ENCODE data around the gene VAPB. TPM values are rescaled to one million over a fixed set of nuclear protein-coding genes. Genes with fewer than 3 reads are reported as not detected.

Gene VAPB
- total RNA-seq (2014; rRNA removed; shearing (Covaris generic)) = 44.1 and 51.0 TPM in 2 replicates

DNA sequence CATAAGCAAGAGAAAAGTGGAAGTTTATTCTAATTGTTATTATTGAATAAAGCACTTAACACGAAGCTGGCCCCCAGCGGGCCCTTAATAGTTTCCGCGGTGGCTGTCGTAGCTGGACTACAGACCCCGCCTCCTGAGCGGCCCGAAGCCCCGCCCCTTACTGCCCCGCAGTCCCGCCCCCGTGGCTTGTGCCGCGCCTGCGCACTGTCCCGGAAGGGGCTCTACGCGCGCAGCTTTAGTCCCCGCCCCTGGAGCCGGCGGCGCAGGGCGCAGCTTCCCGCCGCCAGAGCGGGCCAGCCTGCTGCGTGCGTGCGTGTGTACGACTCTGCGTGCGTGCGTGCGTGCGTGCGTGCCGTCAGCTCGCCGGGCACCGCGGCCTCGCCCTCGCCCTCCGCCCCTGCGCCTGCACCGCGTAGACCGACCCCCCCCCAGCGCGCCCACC lies at the start of gene VAPB:
TSS of gene VAPB (plus strand) at position 348 of the 442 bp plus-strand sequence. CDS start 231 bp downstream, outside the sequence.
- no peaks in the 10 kb centered on the region for H3K9me3 ChIP-seq (replicated peaks)
- H3K27me3 ChIP-seq = no peaks in the 10 kb centered on the region
- H3K4me3 ChIP-seq = peak within 1 kb of the TSS; percentile 94
- H3K36me3 ChIP-seq = peaks cover 35% of the 10 kb centered on the region
- DNase-seq = peak; percentile 98 to 99
- H3K4me1 ChIP-seq = peaks cover 12% of the 10 kb centered on the region; the same call in 1 of the 2 replicates
- H3K27ac ChIP-seq = peak within 1 kb of the TSS; percentile 73

DNA sequence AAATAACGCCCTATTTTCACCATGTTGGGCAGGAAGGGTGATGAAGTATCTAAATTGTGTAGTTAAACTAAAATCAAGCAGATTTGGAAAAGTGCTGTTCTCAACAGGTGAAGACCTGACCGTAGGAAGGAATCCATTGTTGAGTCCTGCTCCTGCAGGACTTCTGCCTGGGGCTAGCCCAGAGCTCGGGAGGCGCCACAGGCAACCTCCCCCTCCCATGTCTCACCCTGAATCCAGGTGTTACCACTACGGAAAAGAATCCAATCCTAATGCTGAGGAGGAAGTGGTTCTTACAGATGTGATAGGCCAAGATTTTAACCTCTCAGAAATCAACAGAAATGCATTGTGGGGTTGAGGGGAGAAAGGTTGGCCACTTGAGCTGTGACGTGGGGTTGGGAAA lies 49.3 kb upstream of the VAPB start:
- no peaks in the 10 kb centered on the region for H3K9me3 ChIP-seq (replicated peaks)
- H3K4me3 ChIP-seq = no peak overlapping the region
- H3K27ac ChIP-seq = no peak overlapping the region
- H3K27me3 ChIP-seq = no peaks in the 10 kb centered on the region
- 0 out of 2 replicates have a peak, but pooled peaks cover 8% of the 10 kb centered on the region for H3K36me3 ChIP-seq
- no peaks in the 10 kb centered on the region for H3K4me1 ChIP-seq
- no peak for DNase-seq

- Histone ChIP-seq H3K36me3 (0 out of 2 replicates have a peak, but pooled peaks cover 8% of the 10 kb centered on the region), H3K27me3 (no peaks in the 10 kb centered on the region), H3K9me3 (replicated peaks) (no peaks in the 10 kb centered on the region), H3K4me3 (no peak overlapping the region), H3K4me1 (no peaks in the 10 kb centered on the region), H3K27ac (no peak overlapping the region)
- DNase-seq = no peak
Observed at GRCh38 chr20:58340151-58340550, 48.9 kb upstream of the VAPB start.

GRCh38 chr20:58340853-58341252 lies 48.2 kb upstream of the VAPB start:
- Histone ChIP-seq H3K4me1 (no peaks in the 10 kb centered on the region), H3K36me3 (peaks cover 10% of the 10 kb centered on the region; the same call in 1 of the 2 replicates), H3K9me3 (replicated peaks) (no peaks in the 10 kb centered on the region), H3K27me3 (no peaks in the 10 kb centered on the region), H3K27ac (no peak overlapping the region), H3K4me3 (no peak overlapping the region)
- DNase-seq = no peak

DNA sequence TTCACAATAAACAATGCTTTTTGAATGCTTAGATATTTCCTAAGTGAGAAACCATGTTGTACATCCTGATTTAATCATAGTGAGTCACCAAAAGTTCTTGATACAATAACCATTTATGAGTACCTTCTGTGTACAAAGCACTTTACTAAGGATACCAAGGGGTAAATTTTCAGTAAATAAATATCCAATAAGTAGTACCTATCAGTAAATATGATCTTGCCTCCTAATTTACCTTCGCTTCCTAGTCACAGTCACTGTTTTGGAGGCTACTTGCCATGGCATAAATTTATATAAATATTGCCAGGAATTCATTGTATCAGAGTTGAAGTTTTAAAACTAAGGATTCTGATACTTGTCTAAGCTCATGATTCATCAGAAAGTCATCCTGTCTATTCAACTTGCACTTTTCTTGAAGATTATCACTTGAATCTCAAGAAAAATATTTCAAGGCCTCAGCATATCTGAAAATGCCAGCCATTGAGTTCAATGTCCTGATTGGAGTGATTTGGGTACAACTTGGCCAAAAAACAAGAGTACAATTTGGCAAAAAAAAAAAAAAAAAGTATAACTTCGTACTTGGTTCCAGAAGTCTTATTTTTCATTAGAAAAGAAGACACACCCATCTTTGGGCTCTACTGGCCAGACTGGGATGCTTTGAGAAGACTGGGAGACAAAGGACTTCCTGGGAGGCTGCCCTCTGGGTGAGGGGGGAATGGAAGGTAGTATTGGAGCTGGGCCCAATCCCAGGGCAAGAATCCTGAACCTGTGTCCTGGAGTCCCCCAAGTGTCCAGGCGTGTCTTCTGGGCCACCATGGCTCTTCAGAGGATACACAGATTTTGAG lies 46.7 kb upstream of the VAPB start:
- Histone ChIP-seq H3K27me3 (no peaks in the 10 kb centered on the region), H3K27ac (no peak overlapping the region), H3K36me3 (peaks cover 25% of the 10 kb centered on the region), H3K4me1 (no peaks in the 10 kb centered on the region), H3K9me3 (replicated peaks) (no peaks in the 10 kb centered on the region), H3K4me3 (no peak overlapping the region)
- DNase-seq = no peak

DNA sequence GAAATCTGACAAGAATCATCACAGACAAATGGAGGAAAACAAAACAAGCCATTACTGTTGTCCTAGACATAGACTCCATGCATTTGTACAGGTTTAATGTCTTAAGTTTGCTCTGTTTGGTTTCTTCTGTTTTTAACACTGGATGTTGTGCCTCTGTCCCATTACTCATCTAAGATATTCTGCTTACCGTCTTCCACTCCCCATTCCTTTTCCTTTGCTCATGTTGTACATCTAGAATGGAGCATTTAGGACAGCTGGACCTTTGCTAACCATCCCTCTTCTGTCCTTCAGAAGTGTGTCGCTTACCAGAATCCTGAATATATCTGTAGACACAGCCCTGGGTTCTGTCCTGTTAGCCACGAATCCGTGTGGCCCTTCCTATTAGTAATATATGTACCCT lies 44.3 kb upstream of the VAPB start:
- H3K4me3 ChIP-seq = no peak overlapping the region
- H3K9me3 ChIP-seq (replicated peaks) = no peaks in the 10 kb centered on the region
- no peaks in the 10 kb centered on the region for H3K27me3 ChIP-seq
- H3K36me3 ChIP-seq = peaks cover 25% of the 10 kb centered on the region
- no peak overlapping the region for H3K27ac ChIP-seq
- DNase-seq = no peak
- no peaks in the 10 kb centered on the region; the same call in 1 of the 2 replicates for H3K4me1 ChIP-seq

- no peaks in the 10 kb centered on the region for H3K27me3 ChIP-seq
- peak in 1 of 2 experiments; percentile 57 for DNase-seq
- no peaks in the 10 kb centered on the region; the same call in 1 of the 2 replicates for H3K4me1 ChIP-seq
- no peaks in the 10 kb centered on the region for H3K9me3 ChIP-seq (replicated peaks)
- H3K27ac ChIP-seq = no peak overlapping the region
- H3K4me3 ChIP-seq = no peak overlapping the region
- peaks cover 30% of the 10 kb centered on the region for H3K36me3 ChIP-seq
Observed at GRCh38 chr20:58349570-58349969, 39.5 kb upstream of the VAPB start.

DNA sequence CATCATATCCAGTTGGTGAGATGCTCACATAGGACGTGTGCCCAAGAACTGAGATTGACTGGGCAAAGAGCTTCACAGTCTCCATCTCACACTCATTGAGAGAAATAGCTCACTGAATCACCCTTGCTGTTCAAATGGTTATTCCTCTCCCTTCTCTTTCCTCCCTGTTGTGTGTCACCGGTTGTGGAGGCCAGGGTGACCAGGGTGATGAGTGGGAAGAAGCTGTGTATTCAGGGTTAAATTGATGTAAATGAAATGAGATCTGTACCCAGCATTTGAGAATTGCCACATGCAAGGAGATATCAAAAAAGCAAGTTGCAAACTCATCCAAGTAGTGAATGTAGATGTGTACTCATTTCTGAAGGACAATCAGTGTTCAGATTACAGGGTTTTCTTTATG lies 36.6 kb upstream of the VAPB start:
- Histone ChIP-seq H3K4me3 (no peak overlapping the region), H3K4me1 (no peaks in the 10 kb centered on the region; the same call in 1 of the 2 replicates)
- no peak for DNase-seq

GRCh38 chr20:58359441-58359840 lies 29.6 kb upstream of the VAPB start:
- Histone ChIP-seq H3K4me1 (no peaks in the 10 kb centered on the region), H3K9me3 (replicated peaks) (no peaks in the 10 kb centered on the region), H3K27ac (no peak overlapping the region), H3K36me3 (peaks cover 37% of the 10 kb centered on the region), H3K4me3 (no peak overlapping the region), H3K27me3 (no peaks in the 10 kb centered on the region)
- no peak for DNase-seq

More for the DNA sequence above, 36.6 kb upstream of the VAPB start:
- Histone ChIP-seq H3K36me3 (peaks cover 28% of the 10 kb centered on the region), H3K27me3 (no peaks in the 10 kb centered on the region), H3K27ac (no peak overlapping the region), H3K9me3 (replicated peaks) (no peaks in the 10 kb centered on the region)

DNA sequence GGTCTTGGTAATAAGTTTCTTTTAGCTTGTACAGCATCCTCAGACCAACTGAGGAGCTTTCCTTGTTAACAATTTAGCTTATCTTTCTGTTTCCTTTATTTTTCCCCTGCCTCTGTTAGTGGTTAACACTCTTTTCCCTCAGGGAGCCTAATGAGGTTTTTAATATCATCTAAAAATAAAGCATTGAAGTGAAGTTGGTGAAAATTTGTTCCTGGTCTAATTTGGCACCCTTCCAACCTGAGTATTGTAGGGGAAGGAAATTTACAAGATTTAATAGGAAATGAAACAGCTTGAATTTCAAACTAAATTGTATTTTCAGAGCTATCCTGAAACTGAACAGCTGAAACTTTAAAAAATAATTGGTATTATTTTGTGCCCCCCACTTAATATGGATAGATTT lies 28.1 kb upstream of the VAPB start:
- Histone ChIP-seq H3K4me1 (no peaks in the 10 kb centered on the region), H3K36me3 (peaks cover 27% of the 10 kb centered on the region), H3K27me3 (no peaks in the 10 kb centered on the region), H3K27ac (no peak overlapping the region), H3K9me3 (replicated peaks) (no peaks in the 10 kb centered on the region), H3K4me3 (no peak overlapping the region)
- DNase-seq = no peak

- Histone ChIP-seq H3K36me3 (peaks cover 22% of the 10 kb centered on the region), H3K27me3 (no peaks in the 10 kb centered on the region), H3K4me1 (no peaks in the 10 kb centered on the region), H3K27ac (no peak overlapping the region), H3K4me3 (no peak overlapping the region), H3K9me3 (replicated peaks) (no peaks in the 10 kb centered on the region)
- DNase-seq = no peak
Observed at GRCh38 chr20:58361481-58362205, 27.4 kb upstream of the VAPB start.

- H3K36me3 ChIP-seq = peaks cover 25% of the 10 kb centered on the region
- H3K27me3 ChIP-seq = no peaks in the 10 kb centered on the region
- no peaks in the 10 kb centered on the region for H3K9me3 ChIP-seq (replicated peaks)
- H3K27ac ChIP-seq = no peak overlapping the region
- no peaks in the 10 kb centered on the region for H3K4me1 ChIP-seq
- DNase-seq = no peak
- no peak overlapping the region for H3K4me3 ChIP-seq
Observed at GRCh38 chr20:58362206-58362516, 26.9 kb upstream of the VAPB start.

GRCh38 chr20:58362970-58363369 lies 26.1 kb upstream of the VAPB start:
- H3K27me3 ChIP-seq = no peaks in the 10 kb centered on the region
- H3K4me3 ChIP-seq = no peak overlapping the region
- H3K27ac ChIP-seq = no peak overlapping the region
- no peak for DNase-seq
- H3K36me3 ChIP-seq = peaks cover 25% of the 10 kb centered on the region
- no peaks in the 10 kb centered on the region for H3K9me3 ChIP-seq (replicated peaks)
- H3K4me1 ChIP-seq = no peaks in the 10 kb centered on the region

GRCh38 chr20:58366866-58367265 lies 22.2 kb upstream of the VAPB start:
- Histone ChIP-seq H3K36me3 (peaks cover 15% of the 10 kb centered on the region), H3K9me3 (replicated peaks) (no peaks in the 10 kb centered on the region), H3K4me3 (no peak overlapping the region), H3K27me3 (no peaks in the 10 kb centered on the region), H3K27ac (no peak overlapping the region), H3K4me1 (no peaks in the 10 kb centered on the region)
- DNase-seq = no peak

GRCh38 chr20:58372806-58373205 lies 16.2 kb upstream of the VAPB start:
- H3K27me3 ChIP-seq = no peaks in the 10 kb centered on the region
- peaks cover 13% of the 10 kb centered on the region for H3K4me1 ChIP-seq
- H3K27ac ChIP-seq = no peak overlapping the region
- H3K9me3 ChIP-seq (replicated peaks) = no peaks in the 10 kb centered on the region
- H3K4me3 ChIP-seq = no peak overlapping the region
- peak; percentile 58 to 64 for DNase-seq
- H3K36me3 ChIP-seq = no peaks in the 10 kb centered on the region

Data from SJCRH30 (cell line).